Activated T-cell treated with anti-CD3 and anti-CD28 coated beads for 4 hours (primary cell): Measurements from ENCODE around the gene FKBP8.

Experiments
- DNase-seq: peaks from one replicate; pipeline ENCODE4 v3.0.0-alpha.2; 2020

FKBP8 gene

DNA sequence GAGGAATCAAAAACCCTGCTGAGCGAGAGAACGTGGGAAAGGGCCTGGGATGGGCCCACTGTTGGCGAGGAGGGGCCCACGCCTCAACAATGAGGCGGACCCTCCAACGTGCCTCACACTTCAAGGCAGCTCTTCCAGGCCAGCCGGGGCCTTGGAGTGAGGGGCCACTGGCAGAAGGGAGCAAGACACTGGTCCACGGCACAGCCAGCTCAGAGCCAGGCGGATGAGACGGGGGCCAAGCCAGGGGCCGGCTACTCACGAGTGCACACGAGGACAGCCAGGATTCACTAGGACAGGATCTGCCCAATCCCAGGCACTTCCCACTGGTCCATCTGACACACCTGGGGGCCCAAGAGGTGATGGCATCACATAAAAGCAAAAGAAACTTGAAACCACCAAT lies 42.0 kb downstream of the FKBP8 start:
- no peak for DNase-seq

DNA sequence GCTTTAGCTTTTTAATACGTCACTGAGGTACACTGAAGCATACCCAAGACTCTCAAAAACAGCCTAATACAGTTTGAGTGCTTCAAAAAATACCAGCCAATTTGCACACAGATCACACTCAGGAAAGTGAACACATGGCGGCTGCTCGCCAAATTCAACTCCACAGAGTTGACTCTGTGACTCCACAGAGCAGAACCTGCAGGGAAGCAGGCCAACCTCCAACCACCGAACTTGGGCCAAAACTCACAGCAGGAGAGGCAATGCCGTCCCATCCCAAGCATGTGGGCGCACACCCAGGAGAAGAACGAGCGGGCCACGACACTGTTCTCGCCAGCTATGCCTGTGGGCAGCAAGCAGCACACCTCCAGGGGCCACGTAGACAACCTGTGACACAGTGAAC lies 42.6 kb downstream of the FKBP8 start:
- DNase-seq = no peak

DNA sequence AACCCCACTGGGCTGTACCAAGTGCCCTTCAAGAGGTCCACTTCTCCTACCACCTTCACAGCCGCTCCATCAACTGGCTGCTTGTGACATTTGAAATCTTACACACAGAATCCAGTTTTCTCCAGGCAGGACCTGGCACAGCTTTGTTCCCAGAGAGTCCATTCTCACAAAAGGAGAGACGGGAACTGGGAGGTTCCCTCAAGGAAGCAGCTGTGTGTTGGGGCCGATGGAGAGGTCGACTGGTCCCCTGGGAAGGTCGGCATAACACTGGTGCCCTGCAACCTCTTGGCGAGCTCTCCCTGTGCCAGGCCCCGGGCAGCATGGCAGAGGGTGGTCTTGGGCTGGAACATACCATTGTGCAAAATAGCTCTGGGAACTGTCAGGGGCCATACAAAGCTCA lies 43.0 kb downstream of the FKBP8 start:
- DNase-seq = no peak

DNA sequence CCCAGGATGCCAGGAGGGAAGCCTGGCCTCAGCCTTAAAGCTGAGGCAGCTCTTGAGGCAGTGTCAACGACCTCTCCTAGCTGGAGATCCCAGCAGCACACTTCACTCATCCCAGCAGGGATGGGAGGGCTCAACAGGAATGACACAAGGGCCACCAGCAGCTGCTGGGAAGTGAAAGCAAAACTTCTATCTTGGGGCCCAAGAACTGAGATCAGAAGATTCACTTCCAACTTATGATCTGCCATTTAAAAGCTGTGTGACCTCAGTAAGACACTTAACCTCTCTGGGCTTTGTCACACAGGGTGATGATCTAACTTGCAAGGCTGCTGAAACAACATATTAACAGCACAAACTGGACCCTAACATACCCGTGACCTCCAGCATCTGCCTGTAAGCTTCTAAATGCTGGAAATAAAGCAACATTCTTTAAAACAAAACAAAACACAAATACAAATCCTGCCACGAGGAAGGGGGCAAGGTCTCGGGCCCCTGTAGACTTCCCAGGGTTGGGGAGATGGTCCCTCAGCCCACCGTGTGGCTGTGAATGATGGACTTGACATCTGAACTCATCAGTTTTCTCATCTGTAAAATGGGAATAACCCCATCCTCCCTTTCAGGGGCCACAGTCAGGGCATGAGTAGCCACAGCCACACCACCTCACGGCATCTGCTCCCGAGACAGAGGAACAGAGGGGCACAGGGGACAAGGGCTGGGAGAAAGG lies 44.2 kb downstream of the FKBP8 start:
- DNase-seq = no peak

DNA sequence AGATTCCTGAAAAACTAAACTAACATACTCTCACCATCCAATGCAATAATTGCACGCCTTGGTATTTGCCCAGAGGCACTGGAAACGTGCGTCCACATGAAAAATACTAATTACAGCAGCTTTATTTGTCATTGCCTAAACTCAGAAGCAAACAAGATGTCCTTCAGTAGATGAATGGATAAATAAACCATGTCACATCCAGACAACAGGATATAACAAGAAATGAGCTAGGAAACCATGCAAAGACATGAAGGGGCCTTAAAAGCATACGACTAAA lies 46.5 kb downstream of the FKBP8 start:
- no peak for DNase-seq

DNA sequence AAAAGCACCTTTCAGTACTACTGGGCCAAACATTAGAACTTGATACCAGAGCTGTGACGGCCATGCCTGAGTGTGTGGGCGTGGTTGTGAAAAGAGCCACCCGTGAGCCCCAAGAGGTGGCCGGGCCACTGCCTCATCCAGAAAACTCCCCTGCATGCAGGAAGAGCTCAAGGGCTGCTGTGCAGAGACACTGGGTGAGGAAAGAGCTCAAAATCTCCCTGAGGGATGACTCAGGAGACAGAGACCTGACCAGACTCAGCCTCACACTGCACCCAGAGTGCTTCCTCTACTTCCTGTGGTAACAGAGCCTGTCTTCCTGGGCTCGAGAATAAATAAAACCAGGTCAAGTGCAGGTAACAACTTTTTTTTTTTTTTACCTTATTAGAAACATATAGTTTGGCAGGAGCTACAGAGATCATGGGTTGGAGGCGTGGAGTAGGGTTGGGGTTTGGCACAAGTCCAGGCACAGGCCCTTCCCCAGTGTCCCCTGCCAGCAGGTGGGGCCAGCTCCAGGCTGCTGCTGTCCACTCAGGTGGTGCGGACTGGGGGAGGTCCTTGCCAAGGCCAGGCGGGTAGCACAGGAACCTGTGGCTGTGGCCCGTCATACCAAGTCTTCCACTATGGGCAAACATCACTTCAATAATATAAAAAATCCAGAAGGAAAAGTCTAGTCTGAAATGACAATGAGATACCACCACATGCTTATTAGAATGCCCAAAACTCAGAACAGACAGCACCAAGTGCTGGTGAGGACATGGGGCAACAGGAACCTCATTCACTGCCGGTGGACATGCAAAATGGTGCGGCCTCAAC lies 47.0 kb downstream of the FKBP8 start:
- peak; percentile 21 for DNase-seq

DNA sequence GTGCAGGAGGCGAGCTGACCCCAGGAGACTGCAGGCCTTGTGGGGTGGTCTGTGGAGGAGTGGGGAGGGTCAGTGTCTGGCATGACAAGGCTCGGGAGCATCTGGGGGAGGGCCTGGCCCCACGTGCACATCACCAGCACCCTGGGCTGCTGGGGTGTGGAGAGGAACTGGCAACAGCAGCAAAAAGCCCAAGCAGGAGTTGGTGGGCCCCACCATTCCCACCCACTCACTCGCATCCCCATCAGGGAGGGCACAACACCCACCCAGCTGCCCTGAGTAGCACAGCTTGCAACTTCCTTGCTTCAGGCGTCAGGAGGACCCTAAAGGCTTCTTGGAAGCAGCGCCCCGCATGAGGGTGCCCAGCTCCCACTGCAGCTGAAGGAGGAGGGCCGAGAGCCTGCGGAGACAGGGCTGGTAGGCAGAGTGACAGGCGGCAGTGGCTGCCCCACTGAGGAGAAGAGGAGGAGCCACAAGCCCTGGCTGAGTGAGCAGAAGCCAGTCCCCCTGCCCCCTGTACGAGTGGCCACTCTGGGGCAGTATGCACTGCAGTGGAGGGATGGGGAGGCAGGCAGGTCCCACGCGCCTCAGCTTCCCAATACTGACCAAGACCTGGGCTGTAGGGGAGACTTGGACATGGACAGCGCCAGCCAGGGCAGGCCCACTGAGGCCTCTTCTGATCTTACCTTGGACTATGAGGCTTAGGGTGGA lies 48.0 kb downstream of the FKBP8 start:
- no peak for DNase-seq

DNA sequence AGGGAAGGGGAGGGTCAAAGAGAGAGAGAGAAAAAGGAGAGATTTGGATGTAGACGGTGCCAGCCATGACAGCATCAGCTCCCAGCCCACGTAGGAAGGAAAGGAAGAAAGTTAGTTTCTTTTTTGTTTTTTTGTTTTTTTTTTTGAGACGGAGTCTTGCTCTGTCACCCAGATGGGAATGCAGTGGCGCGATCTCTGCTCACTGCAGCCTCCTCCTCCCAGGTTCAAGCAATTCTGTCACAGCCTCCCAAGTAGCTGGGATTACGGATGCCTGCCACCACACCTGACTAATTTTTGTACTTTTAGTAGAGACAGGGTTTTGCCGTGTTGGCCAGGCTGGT lies 49.1 kb downstream of the FKBP8 start:
- DNase-seq = no peak

DNA sequence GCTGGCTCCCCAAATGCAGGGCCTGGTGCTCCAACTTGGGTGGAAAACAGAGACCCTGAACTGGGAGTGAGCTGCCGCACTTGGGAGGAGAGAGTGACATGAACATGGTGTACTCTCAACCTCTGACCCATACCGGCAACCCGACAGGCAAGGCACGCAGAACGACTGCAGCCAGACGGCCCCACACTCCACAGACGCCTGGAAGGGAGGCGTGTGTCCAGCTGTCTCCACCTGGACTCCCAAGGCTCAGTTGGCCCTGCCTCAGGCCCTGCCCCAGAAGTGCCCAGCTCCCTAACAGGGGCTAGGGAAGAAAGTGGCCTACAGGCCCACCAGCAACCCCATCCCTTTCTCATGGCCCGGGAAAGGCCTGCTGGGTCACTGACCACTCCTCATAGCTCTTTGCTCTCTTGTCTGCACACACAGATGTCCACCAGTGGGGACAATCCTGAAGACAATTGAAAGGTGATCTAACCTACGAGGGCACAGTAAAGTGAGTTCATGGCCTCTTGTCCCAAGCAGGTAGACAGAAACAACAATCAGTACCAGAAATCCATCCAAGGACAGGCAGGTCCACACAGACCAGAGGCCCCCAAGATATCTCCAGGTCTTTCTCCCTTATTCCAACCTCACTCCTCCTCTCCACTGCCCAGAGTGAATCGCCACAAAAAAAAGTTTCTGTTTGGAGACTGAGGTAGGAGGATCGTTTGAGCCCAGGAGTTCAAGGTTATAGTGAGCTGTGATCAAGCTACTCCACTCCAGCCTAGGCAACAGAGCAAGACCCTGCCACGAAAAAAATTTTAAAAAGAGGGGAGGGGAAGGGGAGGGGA lies 49.7 kb downstream of the FKBP8 start:
- DNase-seq = no peak

DNA sequence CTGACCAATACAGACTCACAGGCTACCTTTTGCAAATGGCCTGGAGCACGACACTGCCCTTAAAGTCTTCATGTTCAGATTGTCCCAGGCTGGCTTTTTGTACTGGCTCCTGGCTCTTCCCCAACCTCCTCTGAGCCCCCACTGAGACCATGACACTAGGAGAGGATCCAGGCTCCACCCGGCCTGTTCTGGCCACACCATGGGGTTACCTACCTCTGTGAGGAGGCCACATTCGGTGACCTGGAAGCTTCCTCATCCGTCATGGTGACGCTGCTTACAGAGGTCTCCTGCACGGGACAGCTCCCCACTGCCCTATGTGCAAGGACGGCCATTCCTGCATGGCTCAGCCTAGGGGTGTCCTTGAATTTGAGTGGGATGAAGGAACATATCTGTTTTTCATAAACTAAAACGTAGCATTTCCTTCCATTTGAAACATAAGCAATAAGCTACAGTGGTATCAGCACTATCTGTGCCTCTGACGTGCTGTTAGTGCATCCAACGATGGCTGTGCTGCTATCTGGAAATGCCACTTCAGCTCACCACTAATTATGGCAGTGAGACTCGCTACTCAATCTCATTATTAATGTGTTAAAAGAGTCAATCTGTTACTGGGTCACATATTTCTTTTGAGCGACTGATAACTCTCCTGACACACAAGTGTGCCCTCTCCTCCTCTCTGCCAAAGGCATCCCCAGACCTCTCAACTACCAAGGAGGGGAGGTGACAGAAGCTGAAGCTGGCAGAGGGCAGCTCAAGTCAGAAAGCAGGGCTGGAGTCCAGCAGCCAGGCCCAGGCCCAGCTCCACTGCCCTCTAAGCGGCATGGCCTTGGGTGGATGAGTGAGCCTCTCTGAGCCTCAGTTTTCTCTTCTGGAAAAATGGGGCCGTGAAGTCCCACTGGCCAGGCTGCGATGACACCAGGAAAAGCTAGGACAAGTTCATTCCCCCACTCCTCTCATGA lies 51.1 kb downstream of the FKBP8 start:
- no peak for DNase-seq

DNA sequence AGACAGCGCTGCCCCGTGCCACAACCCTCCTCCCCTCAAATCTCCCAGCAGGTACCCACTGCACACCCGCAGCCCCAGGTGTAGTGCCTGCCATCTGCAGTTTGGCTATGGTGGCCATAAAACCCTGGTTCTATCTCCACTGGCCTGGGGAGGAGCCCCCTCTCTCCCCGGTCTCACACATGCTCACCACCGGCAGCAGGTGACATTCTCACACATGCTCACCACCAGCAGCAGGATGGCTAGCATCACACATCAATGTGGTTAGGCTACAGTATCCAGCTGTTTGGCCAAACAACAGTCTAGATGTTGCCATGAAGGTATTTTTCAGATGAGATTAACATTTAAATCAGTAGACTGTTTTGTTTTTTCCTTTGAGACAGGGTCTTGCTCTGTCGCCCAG lies 52.6 kb downstream of the FKBP8 start:
- DNase-seq = no peak

DNA sequence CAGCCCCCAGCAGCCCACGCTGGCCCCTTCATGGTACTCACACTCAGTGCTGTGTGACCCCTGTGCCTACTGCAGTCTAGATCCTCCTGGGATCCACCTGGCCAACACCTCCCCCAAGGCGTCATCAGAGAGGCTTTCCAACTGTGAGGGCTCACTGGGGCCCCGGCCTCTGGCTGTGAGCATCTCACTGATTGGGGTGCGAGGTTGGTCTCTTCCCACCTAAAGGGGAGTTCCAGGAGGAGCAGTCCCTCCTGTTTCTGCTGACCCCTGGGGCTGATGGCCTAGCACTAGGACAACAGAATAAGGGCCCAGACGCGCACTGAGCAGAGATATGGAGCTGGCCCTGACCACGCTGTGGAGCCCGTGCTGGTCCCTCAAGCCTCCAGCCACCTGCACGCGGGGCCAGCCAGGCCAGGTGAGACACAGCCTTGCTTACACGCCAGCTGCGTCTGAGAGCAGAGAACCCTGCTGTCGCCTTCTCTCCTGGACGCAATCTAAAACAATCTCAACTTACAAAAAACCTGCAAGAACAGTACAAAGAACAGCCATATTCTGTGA lies 53.7 kb downstream of the FKBP8 start:
- no peak for DNase-seq

DNA sequence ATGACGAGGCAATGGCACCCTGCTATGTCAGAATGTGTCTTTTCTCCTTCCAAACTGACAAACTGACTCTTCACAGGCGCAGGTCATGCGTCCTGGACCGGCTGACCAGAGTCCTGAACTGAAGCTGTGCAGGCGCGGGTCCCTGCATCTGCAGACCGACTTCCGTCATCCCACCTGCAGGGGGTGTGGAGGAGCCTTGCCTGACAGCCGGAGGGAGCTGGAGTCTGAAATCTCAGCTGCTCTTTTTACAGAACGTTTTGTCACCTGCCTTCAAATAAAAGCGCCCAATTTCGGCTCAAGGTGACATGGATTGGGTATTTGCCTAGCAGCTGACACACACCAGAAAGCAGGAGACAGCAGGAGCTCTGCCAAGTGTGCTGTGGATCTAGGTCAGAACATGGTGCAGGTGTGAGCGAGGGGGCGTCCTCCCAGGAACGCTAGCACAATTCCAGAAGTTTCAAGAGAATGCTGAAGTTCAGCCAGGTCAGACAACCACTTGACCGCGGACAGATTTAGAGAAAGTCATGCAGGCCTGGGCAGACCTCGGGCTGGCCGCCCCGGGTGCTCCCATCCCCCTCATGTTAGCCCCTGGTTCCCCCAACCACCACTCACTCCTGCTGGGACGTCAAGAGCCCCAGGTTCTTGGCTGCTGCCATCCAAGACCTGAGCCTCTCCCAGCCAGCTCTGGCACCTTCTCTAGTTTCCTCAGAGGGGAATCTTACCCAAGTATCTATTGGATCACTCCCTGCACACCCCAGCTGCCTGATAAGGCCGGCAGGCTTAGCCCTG lies 54.3 kb downstream of the FKBP8 start:
- no peak for DNase-seq

DNA sequence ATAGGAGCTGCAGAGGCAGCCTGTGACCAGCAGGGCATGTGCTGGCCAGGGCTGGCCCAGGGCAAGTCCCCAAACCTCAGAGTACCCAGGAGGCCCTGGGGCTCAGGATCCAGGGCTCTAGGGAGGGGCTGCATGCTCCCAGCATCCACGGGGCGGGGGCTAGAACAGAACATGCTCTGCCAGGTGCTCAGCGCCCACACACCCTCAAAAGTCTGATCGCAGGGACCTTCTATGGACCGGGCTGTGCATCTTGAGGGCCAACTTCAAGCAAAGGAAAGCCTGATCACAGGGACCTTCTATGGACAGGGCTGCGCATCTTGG lies 55.0 kb downstream of the FKBP8 start:
- DNase-seq = no peak

DNA sequence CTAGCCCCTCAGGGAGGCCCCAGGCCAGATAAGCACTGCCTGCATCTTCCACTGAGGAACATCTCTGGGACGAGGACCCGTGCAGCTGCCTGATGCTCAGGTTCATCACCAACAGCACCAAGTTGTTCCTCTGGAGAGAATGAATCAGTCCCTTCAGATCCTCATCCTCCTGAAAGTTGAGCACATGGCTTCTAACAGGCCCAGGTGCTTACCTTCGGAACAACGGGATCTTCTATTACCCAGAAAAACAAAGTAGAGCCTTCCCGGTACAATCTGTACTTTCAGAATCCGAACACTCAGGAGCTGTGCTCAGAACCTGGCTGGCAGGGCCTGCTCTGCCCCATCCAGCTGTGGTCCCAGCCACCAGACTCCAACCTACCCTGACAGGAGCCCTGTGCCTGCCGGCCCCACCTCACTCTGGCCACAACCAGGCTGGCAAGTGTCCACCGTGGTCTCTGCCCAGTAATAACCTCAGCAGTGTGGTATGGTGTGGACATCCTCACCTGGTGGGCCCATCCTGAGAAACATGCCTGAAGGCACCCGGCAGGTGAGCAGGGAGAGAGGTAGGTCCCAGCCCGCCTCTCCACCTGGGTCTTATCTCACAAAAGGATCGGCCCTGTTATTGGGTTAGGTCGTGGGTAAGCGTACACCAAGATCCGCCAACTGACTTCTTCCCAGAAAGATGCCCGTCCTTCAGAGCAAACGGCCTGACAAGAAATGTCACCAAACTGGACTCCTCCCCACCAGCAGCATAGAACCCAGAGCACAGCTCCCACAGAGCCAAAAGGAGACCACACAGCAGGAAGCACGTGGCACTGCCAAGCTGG lies 55.6 kb downstream of the FKBP8 start:
- DNase-seq = no peak

DNA sequence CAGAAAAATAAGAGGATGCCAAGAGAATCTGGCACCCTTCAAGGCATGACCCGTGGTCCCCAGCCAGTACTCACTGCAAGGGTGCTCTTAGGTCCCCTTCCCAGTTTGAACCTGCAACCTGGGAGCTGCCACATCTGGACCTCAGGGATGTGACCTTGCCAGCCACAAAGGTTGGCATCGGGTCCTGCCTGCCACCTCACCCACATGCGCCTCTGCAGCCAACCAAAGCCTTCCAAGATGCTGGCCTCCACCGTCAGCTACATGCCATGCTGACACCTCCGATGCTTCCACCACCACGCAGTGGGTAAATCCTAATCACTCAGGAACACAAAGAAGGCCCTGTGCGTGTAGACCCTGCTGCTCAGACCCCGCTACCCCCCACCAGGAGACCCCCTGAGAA lies 56.6 kb downstream of the FKBP8 start:
- DNase-seq = no peak

DNA sequence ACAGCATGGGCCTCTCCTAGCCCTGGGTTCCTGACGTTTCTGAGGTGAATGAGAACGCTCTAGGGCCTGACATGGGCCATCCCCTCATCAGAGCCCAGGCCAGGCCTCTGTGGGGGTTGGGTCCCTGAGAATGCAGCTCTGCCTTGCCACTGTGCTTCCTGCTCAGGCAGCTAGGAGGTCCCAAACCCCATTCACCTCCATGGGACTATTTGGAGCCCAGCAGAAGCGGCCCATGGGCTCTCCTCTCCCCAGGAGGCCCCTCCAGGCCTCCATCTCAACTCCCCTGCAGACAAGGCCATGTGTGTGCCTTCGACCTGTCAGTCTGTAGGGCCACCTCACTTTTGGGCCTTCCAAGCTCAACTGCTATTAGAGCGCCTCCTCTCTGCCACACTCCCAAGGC lies 58.4 kb downstream of the FKBP8 start:
- DNase-seq = no peak

DNA sequence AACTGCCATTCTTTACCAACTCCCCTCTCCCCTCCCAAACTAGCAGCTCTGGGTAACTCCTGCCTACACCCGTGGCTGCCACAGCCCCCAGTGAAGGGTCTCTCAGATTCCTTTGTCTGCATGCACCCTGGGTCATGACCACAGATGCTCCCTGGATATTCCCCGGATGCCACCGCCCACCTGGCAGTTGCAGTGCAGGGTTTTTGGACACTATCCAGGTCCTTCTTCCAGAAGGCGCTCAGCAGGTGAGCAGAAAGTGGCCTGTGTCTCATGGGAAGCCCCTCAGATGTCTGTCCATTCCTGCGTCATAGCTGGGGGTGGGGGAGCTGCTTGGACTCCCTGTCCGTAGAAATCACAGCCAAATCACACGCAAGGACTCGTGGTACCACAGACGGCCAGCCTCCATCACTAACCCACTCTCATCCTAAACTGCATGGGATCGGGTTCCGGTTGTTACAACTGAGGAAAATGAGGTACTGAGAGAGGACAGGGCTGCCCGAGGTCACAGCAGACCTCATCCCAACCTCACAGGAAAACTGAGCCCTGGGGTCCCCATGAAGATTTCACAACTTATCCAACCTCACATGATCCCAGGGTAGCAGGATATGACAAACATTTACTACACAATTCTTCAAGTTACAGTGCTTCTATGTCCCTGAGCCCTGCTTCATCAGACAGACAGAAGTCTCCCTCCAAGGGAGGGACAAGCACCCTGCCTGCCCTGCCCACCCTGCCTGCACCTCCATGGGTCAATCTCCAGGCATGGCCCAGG lies 60.1 kb downstream of the FKBP8 start:
- no peak for DNase-seq
